GM12801 (cell line): ENCODE measurements around the gene PTPRQ.

Source experiments
- TF ChIP-seq, protein P1 (sequence below): IDR thresholded peaks from one replicate; pipeline ENCODE4 v1.5.1; 2011; ENCODE audit warnings: control low read depth; ENCODE audit not compliant: insufficient read length; ENCODE audit errors: extremely low read depth

Gene PTPRQ

DNA sequence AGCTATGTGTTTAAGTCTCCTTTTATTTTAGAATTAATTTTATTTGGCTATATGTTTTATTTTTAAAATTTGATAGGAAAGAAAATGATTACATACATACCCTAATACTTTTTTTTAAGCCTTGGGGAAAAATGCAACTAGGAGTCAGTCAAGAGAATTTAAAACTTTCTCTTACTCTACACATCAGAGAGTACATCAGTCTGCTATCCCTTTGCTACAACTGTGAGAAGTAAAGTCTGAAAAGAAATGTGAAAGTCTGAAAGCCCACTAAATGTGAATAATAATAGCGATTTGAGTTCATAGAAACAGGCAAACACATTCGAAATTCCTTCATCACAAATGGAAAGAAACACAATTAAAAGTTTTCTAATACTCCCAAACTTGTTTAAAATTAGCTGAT is 95.0 kb downstream of the PTPRQ start:
- TF ChIP-seq, protein P1, sequence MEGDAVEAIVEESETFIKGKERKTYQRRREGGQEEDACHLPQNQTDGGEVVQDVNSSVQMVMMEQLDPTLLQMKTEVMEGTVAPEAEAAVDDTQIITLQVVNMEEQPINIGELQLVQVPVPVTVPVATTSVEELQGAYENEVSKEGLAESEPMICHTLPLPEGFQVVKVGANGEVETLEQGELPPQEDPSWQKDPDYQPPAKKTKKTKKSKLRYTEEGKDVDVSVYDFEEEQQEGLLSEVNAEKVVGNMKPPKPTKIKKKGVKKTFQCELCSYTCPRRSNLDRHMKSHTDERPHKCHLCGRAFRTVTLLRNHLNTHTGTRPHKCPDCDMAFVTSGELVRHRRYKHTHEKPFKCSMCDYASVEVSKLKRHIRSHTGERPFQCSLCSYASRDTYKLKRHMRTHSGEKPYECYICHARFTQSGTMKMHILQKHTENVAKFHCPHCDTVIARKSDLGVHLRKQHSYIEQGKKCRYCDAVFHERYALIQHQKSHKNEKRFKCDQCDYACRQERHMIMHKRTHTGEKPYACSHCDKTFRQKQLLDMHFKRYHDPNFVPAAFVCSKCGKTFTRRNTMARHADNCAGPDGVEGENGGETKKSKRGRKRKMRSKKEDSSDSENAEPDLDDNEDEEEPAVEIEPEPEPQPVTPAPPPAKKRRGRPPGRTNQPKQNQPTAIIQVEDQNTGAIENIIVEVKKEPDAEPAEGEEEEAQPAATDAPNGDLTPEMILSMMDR: no peak

DNA sequence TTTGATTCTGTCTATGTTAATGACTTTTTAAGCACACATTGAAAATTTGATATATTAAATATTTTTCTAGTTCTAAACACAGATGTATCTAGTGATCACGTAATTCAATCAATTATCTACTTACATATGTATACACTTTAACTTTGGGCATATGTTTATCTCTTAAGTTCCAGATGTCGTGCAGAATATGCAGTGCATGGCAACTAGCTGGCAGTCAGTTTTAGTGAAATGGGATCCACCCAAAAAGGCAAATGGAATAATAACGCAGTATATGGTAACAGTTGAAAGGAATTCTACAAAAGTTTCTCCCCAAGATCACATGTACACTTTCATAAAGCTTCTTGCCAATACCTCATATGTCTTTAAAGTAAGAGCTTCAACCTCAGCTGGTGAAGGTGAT is 105.3 kb downstream of the PTPRQ start:
- TF ChIP-seq, protein P1: no peak

- TF ChIP-seq, protein P1: no peak
These were observed 107.9 kb downstream of the PTPRQ start for GRCh38 chr12:80551897-80552296.

GRCh38 chr12:80553316-80553715 is 109.3 kb downstream of the PTPRQ start:
- TF ChIP-seq, protein P1: no peak

DNA sequence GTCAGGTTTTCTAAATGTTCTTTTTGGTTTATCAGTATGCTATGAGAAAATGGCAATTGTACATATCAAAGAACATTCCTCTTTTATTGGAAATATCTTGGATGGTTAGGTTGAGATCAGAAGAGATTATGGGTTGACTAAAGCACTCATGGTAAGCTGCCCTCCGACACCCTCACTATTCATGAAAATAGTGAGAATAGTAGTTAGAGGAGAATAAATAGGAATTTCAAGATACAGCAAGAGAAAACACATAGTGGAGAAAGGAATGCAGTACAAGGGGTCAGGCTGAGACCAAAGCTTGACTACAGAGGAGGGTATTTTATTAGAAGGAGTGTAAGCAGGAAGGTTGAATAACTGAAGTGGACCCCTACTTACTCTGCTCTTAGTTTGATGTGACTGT is 112.5 kb downstream of the PTPRQ start:
- TF ChIP-seq, protein P1: no peak

- TF ChIP-seq, protein P1: no peak
These were observed 115.7 kb downstream of the PTPRQ start for GRCh38 chr12:80559766-80560165.

DNA sequence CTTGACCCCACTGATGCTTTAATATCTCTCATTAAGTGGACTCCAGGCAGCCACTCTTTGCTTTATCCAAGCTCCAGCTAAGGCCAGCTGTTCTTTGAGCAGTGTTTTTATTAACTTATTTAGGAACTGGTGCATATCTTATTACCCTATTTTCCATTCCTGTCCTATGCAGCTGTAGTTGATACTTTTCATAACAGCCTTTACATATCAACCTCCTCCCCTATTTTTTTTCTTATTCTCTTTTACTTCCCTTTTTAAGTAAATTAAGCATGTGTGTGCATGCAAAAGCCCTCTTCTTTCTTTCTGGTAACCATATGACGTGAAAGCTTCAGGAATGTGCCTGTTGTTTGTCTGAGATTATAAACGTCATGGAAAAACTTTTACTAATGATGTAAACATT is 121.2 kb downstream of the PTPRQ start:
- TF ChIP-seq, protein P1: no peak

- TF ChIP-seq, protein P1: no peak
These were observed 123.4 kb downstream of the PTPRQ start for GRCh38 chr12:80567401-80567800.
